GM21619 (cell line): Measurements from ENCODE around the gene FUCA1.
"Not testable (repeated sequence)": the region's sequence is repeated elsewhere in the genome, so short reads cannot be mapped to it uniquely, and the experiment has no call there.

Experiments
- ATAC-seq: cut with Tn5 transposase; IDR thresholded peaks from one replicate; pipeline ENCODE4 v1.9.1; 2021; ENCODE audit not compliant: unreplicated experiment

FUCA1 gene

GRCh38 chr1:23867895-23868556 lies at the start of gene FUCA1:
TSS of gene FUCA1 (minus strand) at chr1:23868290. CDS start at chr1:23868286, 4 bp downstream.
- ATAC-seq, result peak; percentile 94

GRCh38 chr1:23916209-23917131 lies 48.4 kb upstream of the FUCA1 start:
- peak; percentile 53 for ATAC-seq

- ATAC-seq, result no peak
These were observed 47.4 kb upstream of the FUCA1 start for GRCh38 chr1:23915466-23915865.

GRCh38 chr1:23914921-23915320 lies 46.8 kb upstream of the FUCA1 start:
- no peak for ATAC-seq

GRCh38 chr1:23913212-23913880 lies 45.3 kb upstream of the FUCA1 start, which contains the start of gene CNR2:
TSS of gene CNR2 (minus strand) at chr1:23913362. CDS start at chr1:23875617, 37,745 bp downstream.
- ATAC-seq, result no peak

GRCh38 chr1:23911921-23912320 lies 43.8 kb upstream of the FUCA1 start:
- no peak for ATAC-seq

GRCh38 chr1:23910553-23911246 lies 42.6 kb upstream of the FUCA1 start:
- no peak for ATAC-seq

- no peak for ATAC-seq
These were observed 42.1 kb upstream of the FUCA1 start for GRCh38 chr1:23910144-23910543.

GRCh38 chr1:23909412-23909811 lies 41.3 kb upstream of the FUCA1 start:
- no peak for ATAC-seq

- ATAC-seq, result no peak
These were observed 40.6 kb upstream of the FUCA1 start for GRCh38 chr1:23908453-23909341.

GRCh38 chr1:23906731-23907130 lies 38.6 kb upstream of the FUCA1 start:
- ATAC-seq, result no peak

- no peak for ATAC-seq
These were observed 37.5 kb upstream of the FUCA1 start for GRCh38 chr1:23905461-23906025.

GRCh38 chr1:23904748-23905357 lies 36.8 kb upstream of the FUCA1 start:
- peak; percentile 33 for ATAC-seq

- ATAC-seq, result no peak
These were observed 35.7 kb upstream of the FUCA1 start for GRCh38 chr1:23903754-23904153.

GRCh38 chr1:23902321-23903278 lies 34.5 kb upstream of the FUCA1 start:
- no peak for ATAC-seq

GRCh38 chr1:23900017-23900416 lies 31.9 kb upstream of the FUCA1 start:
- not testable (repeated sequence) for ATAC-seq

- no peak for ATAC-seq
These were observed 31.0 kb upstream of the FUCA1 start for GRCh38 chr1:23899070-23899469.

- no peak for ATAC-seq
These were observed 29.0 kb upstream of the FUCA1 start for GRCh38 chr1:23897083-23897482.
